PC-3 (cell line): ENCODE measurements around the gene PLEKHM1. TPM values are rescaled to one million over a fixed set of nuclear protein-coding genes. Genes with fewer than 3 reads are reported as not detected.
"Not testable (repeated sequence)": the region's sequence is repeated elsewhere in the genome, so short reads cannot be mapped to it uniquely, and the experiment has no call there.

Experiments
- ATAC-seq: fragments of 200-7000 bp; cut with Tn5 transposase; 2 replicates; pipeline ENCODE4 v1.9.1; 2020; ENCODE audit warnings: mild to moderate bottlenecking, moderate library complexity
- BruUV-seq: library from RNA; stranded (reverse); fragments of 400-500 nt; replicated peaks from 2 replicates; lab custom pipeline; 2021; lab: Mats Ljungman, UMichigan
- CTCF ChIA-PET: fragments of 300-600 bp; sonication (Branson Sonifier 250); formaldehyde crosslinking; loops from one replicate; lab custom pipeline; 2022; ENCODE audit warnings: antibody characterized with exemption; lab: Charles Lee
- POLR2A ChIA-PET: fragments of 300-600 bp; sonication (Branson Sonifier 250); formaldehyde crosslinking; loops from one replicate; lab custom pipeline; 2022; ENCODE audit warnings: antibody characterized with exemption; ENCODE audit not compliant: unreplicated experiment; lab: Charles Lee
- DNase-seq: peaks from one replicate; pipeline ENCODE4 v3.0.0-alpha.2; 2015
- H2AFZ ChIP-seq: fragments of 300-600 bp; sonication (generic); 2 replicates; pipeline ENCODE4 v1.6.0; 2016; ENCODE audit warnings: antibody characterized with exemption, low read length
- H3F3A ChIP-seq: fragments of 300-600 bp; sonication (generic); one replicate; pipeline ENCODE4 v1.6.0; 2017; ENCODE audit warnings: antibody characterized with exemption, low read length, control low read depth, mild to moderate bottlenecking; ENCODE audit not compliant: unreplicated experiment
- H3K27ac ChIP-seq: fragments of 300-600 bp; sonication (generic); 2 replicates; pipeline ENCODE4 v1.5.1; 2016; ENCODE audit warnings: mild to moderate bottlenecking, low read length
- H3K27me3 ChIP-seq: fragments of 300-600 bp; sonication (generic); 2 replicates; pipeline ENCODE4 v1.6.1; 2016; ENCODE audit warnings: low read length, mixed read lengths
- H3K36me3 ChIP-seq: fragments of 300-600 bp; sonication (generic); 2 replicates; pipeline ENCODE4 v1.6.1; 2016; ENCODE audit warnings: low read depth, mixed run types, low read length, mixed read lengths
- H3K4me1 ChIP-seq: fragments of 300-600 bp; sonication (generic); 2 replicates; pipeline ENCODE4 v1.5.1; 2016; ENCODE audit warnings: low read length; ENCODE audit not compliant: insufficient read depth
- H3K4me2 ChIP-seq: fragments of 300-600 bp; sonication (generic); 2 replicates; pipeline ENCODE4 v1.6.0; 2016; ENCODE audit warnings: low read length
- H3K4me3 ChIP-seq: fragments of 300-600 bp; sonication (generic); 2 replicates; pipeline ENCODE4 v1.5.1; 2016; ENCODE audit warnings: mild to moderate bottlenecking, low read length, mixed read lengths
- H3K79me2 ChIP-seq: fragments of 300-600 bp; sonication (generic); 2 replicates; pipeline ENCODE4 v1.6.1; 2017; ENCODE audit warnings: low read length, mixed read lengths
- H3K9ac ChIP-seq: fragments of 300-600 bp; sonication (generic); 2 replicates; pipeline ENCODE4 v1.6.0; 2016; ENCODE audit warnings: mild to moderate bottlenecking, low read length
- H3K9me2 ChIP-seq: fragments of 300-600 bp; sonication (generic); replicated peaks from 2 replicates; pipeline ENCODE4 v1.6.1; 2016; ENCODE audit warnings: mixed run types, low read length, mixed read lengths
- H3K9me3 ChIP-seq: fragments of 300-600 bp; sonication (generic); 2 replicates; pipeline ENCODE4 v1.6.1; 2016; ENCODE audit warnings: low read length, mixed read lengths
- H4K20me1 ChIP-seq: fragments of 300-600 bp; sonication (generic); 2 replicates; pipeline ENCODE4 v1.6.1; 2016; ENCODE audit warnings: low read length, mixed read lengths
- EZH2phosphoT487 ChIP-seq: fragments of 300-600 bp; sonication (generic); IDR thresholded peaks from 2 replicates; pipeline ENCODE4 v1.6.1; 2018; ENCODE audit warnings: mild to moderate bottlenecking, antibody characterized with exemption, low read length, borderline replicate concordance
- intact Hi-C: fragments of 100-400 bp; cut with micrococcal nuclease; formaldehyde crosslinking; loops from 2 replicates; pipeline ENCODE4 v1.9.0; 2023
- total RNA-seq: library from RNA; depleted of rRNA; stranded (reverse); fragments of >200 nt; gene quantifications from 2 replicates; pipeline ENCODE4 v1.2.3, GENCODE V29; 2014
- TF ChIP-seq, protein P1 (sequence below): fragments of 300-600 bp; sonication (generic); conservative IDR thresholded peaks from 2 replicates; pipeline ENCODE4 v1.5.1; 2017; ENCODE audit warnings: antibody characterized with exemption, low read depth, mild to moderate bottlenecking, low read length

Gene PLEKHM1
- total RNA-seq, 1 experiment from 2014 or later: 15.8 TPM

- intact Hi-C loops: no loop called here
- H3K9ac ChIP-seq: no peak overlapping the region
- no peaks in the 10 kb centered on the region for H4K20me1 ChIP-seq
- peaks cover 9% of the 10 kb centered on the region for H3K4me1 ChIP-seq
- H3K27me3 ChIP-seq: no peaks in the 10 kb centered on the region
- DNase-seq (no peak), ATAC-seq (no peak)
- POLR2A ChIA-PET: no interaction called here
- BruUV-seq: no TSS peak
- CTCF ChIA-PET: no interaction called here
- H3F3A ChIP-seq: no peaks in the 10 kb centered on the region
- no peak overlapping the region for H3K27ac ChIP-seq
- no peaks in the 10 kb centered on the region for H3K79me2 ChIP-seq
- H2AFZ ChIP-seq: no peak overlapping the region
- no peaks in the 10 kb centered on the region for H3K9me2 ChIP-seq
- no peak overlapping the region for H3K4me3 ChIP-seq
- no peaks in the 10 kb centered on the region for H3K36me3 ChIP-seq
- TF ChIP-seq EZH2phosphoT487: no peak
- TF ChIP-seq, protein P1, sequence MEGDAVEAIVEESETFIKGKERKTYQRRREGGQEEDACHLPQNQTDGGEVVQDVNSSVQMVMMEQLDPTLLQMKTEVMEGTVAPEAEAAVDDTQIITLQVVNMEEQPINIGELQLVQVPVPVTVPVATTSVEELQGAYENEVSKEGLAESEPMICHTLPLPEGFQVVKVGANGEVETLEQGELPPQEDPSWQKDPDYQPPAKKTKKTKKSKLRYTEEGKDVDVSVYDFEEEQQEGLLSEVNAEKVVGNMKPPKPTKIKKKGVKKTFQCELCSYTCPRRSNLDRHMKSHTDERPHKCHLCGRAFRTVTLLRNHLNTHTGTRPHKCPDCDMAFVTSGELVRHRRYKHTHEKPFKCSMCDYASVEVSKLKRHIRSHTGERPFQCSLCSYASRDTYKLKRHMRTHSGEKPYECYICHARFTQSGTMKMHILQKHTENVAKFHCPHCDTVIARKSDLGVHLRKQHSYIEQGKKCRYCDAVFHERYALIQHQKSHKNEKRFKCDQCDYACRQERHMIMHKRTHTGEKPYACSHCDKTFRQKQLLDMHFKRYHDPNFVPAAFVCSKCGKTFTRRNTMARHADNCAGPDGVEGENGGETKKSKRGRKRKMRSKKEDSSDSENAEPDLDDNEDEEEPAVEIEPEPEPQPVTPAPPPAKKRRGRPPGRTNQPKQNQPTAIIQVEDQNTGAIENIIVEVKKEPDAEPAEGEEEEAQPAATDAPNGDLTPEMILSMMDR: peak; percentile 33; the same call in 1 of the 2 replicates
- H3K4me2 ChIP-seq: no peak overlapping the region
- no peaks in the 10 kb centered on the region for H3K9me3 ChIP-seq
These were observed 39.4 kb downstream of the PLEKHM1 start for GRCh38 chr17:45451131-45451530.

DNA sequence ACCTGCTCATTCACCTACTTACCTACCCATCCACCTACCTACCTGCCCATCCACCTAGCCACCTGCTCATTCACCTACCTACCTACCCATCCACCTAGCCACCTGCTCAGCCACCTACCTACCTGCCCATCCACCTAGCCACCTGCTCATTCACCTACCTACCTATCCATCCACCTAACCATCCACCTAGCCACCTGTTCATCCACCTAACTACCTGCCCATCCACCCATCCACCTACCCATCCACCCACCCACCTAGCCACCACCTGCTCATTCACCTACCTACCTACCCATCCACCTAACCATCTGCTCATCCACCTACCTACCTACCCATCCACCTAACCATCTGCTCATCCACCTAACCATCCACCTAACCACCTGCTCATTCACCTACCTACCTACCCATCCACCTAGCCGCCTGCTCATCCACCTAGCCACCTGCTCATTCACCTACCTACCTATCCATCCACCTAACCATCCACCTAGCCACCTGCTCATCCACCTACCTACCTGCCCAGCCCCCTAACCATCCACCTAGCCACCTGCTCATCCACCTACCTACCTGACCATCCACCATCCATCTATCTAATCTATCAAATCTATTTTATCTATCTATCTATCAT lies 40.7 kb downstream of the PLEKHM1 start:
- H3F3A ChIP-seq, H3K9me3 ChIP-seq, H3K4me2 ChIP-seq, H4K20me1 ChIP-seq, CTCF ChIA-PET, intact Hi-C loops, ATAC-seq, H3K27me3 ChIP-seq, H3K9ac ChIP-seq, H3K36me3 ChIP-seq, POLR2A ChIA-PET, BruUV-seq, H3K4me3 ChIP-seq, H3K27ac ChIP-seq, H2AFZ ChIP-seq, H3K79me2 ChIP-seq, H3K9me2 ChIP-seq, DNase-seq: not testable (repeated sequence)
- H3K4me1 ChIP-seq: peaks cover 18% of the 10 kb centered on the region

- DNase-seq, H3K36me3 ChIP-seq, H3K4me2 ChIP-seq, CTCF ChIA-PET, H3K27me3 ChIP-seq, H3K79me2 ChIP-seq, H3K9ac ChIP-seq, H3K27ac ChIP-seq, intact Hi-C loops, H3K9me3 ChIP-seq, H3K9me2 ChIP-seq, POLR2A ChIA-PET, H3F3A ChIP-seq, H3K4me3 ChIP-seq, H2AFZ ChIP-seq, BruUV-seq, ATAC-seq, H4K20me1 ChIP-seq: not testable (repeated sequence)
- peaks cover 18% of the 10 kb centered on the region for H3K4me1 ChIP-seq
These were observed 41.3 kb downstream of the PLEKHM1 start for GRCh38 chr17:45449260-45449659.

DNA sequence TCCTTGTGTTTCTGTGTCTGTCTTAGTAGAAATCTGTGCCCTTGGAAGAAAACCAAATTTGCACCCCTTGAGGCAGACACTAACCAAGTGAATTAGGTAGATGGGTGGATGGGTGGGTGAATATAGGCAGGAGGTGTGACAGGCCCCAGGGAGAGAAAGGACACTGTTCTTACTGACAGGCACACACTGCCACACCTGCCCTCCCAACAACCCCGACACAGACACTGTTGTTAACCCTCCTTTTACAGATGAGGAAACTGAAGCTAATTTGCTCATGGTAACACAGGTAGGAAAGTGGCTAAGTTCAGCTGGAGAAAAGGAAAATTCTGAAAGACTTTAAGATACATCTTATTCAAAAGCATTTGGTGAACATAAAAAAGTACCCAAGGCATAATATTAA lies 42.0 kb downstream of the PLEKHM1 start:
- H3K4me2 ChIP-seq, H3K4me3 ChIP-seq, POLR2A ChIA-PET, H2AFZ ChIP-seq, BruUV-seq, H3F3A ChIP-seq, DNase-seq, H3K9me2 ChIP-seq, H3K27ac ChIP-seq, H3K9ac ChIP-seq, intact Hi-C loops, H4K20me1 ChIP-seq, H3K9me3 ChIP-seq, H3K79me2 ChIP-seq, H3K36me3 ChIP-seq, ATAC-seq, CTCF ChIA-PET, H3K27me3 ChIP-seq: not testable (repeated sequence)
- peaks cover 18% of the 10 kb centered on the region for H3K4me1 ChIP-seq

DNA sequence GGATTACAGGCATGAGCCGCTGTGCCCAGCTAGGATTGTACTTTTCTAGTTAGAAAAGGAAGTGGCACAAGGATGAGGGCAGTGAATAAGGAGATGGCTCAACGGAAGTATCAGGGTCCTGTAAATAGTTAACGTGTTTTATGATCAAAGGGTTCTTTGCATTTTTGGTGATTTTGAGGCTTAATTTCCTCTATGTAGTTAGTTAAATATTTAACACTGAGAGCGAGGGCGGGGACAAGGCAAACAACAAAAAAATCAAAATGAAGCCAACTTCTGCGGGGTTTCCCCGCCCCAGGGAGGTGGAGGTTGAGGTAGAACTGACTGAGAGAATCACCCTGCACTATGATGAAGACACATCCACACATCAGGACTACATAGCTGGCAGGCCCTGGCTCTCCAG lies 42.5 kb downstream of the PLEKHM1 start:
- intact Hi-C loops, H3K9me2 ChIP-seq, CTCF ChIA-PET, H3K9me3 ChIP-seq, H4K20me1 ChIP-seq, H3K4me2 ChIP-seq, H3K27me3 ChIP-seq, H3K4me3 ChIP-seq, DNase-seq, H3K79me2 ChIP-seq, H3F3A ChIP-seq, H2AFZ ChIP-seq, H3K27ac ChIP-seq, ATAC-seq, H3K9ac ChIP-seq, POLR2A ChIA-PET, BruUV-seq, H3K36me3 ChIP-seq: not testable (repeated sequence)
- H3K4me1 ChIP-seq: peaks cover 18% of the 10 kb centered on the region

DNA sequence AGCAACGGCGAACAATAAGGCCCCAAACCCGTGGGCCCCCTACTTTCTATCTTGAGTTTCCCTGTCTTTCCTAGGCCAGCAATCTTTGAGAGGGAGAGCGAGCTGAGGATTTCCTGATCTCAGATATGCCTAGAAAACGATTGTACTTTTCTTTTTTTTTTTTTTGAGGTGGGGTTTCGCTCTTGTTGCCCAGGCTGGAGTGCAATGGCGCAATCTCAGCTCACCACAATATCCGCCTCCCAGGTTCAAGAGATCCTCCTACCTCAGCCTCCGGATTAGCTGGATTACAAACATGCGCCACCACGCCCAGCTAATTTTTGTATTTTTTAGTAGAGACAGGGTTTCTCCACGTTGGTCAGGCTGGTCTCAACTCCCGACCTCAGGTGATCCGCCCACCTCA lies 42.9 kb downstream of the PLEKHM1 start:
- intact Hi-C loops, DNase-seq, BruUV-seq, ATAC-seq, H3K4me2 ChIP-seq, H3K4me3 ChIP-seq, H3K9me2 ChIP-seq, H3K27me3 ChIP-seq, H3K9ac ChIP-seq, H3F3A ChIP-seq, H3K36me3 ChIP-seq, H4K20me1 ChIP-seq, H3K9me3 ChIP-seq, H3K79me2 ChIP-seq, POLR2A ChIA-PET, H2AFZ ChIP-seq, H3K27ac ChIP-seq: not testable (repeated sequence)
- H3K4me1 ChIP-seq: peaks cover 18% of the 10 kb centered on the region
- CTCF ChIA-PET: interaction anchor here (0.7 kb wide), 1 partner anchor 32 kb away, joined by 8 read pairs; no protein-coding TSS in a partner anchor
